ENCODE measurements around the gene GOSR2.

Gene GOSR2

GRCh38 chr17:46886310-46886663, 36.7 kb upstream of the GOSR2 start:
- Mint-ChIP-seq H3K27ac (no peak overlapping the region), H3K36me3 (ENCODE audit: low read depth) (no peaks in the 10 kb centered on the region), H3K9me3 (no peaks in the 10 kb centered on the region), H3K27me3 (peaks cover 5% of the 10 kb centered on the region), H3K4me3 (no peak overlapping the region), H3K4me1 (no peaks in the 10 kb centered on the region)
- no peak for DNase-seq
- no peak for ATAC-seq

GRCh38 chr17:46887717-46888116, 35.2 kb upstream of the GOSR2 start:
- Mint-ChIP-seq H3K27me3 (peaks cover 12% of the 10 kb centered on the region), H3K4me1 (no peaks in the 10 kb centered on the region), H3K27ac (no peak overlapping the region), H3K36me3 (ENCODE audit: low read depth) (no peaks in the 10 kb centered on the region), H3K4me3 (no peak overlapping the region), H3K9me3 (no peaks in the 10 kb centered on the region)
- no peak for DNase-seq
- ATAC-seq, result no peak

- no peaks in the 10 kb centered on the region for H3K36me3 Mint-ChIP-seq (ENCODE audit: low read depth)
- no peaks in the 10 kb centered on the region for H3K4me1 Mint-ChIP-seq
- ATAC-seq, result no peak
- H3K27ac Mint-ChIP-seq, result no peak overlapping the region
- no peak overlapping the region for H3K4me3 Mint-ChIP-seq
- peaks cover 12% of the 10 kb centered on the region for H3K27me3 Mint-ChIP-seq
- H3K9me3 Mint-ChIP-seq, result no peaks in the 10 kb centered on the region
- no peak for DNase-seq
Measured at GRCh38 chr17:46888727-46889126, 34.2 kb upstream of the GOSR2 start.

- ATAC-seq, result no peak
- H3K27me3 Mint-ChIP-seq, result peaks cover 12% of the 10 kb centered on the region
- H3K36me3 Mint-ChIP-seq (ENCODE audit: low read depth), result no peaks in the 10 kb centered on the region
- no peaks in the 10 kb centered on the region for H3K9me3 Mint-ChIP-seq
- H3K4me3 Mint-ChIP-seq, result no peak overlapping the region
- DNase-seq, result no peak
- H3K4me1 Mint-ChIP-seq, result no peaks in the 10 kb centered on the region
- no peak overlapping the region for H3K27ac Mint-ChIP-seq
Measured at GRCh38 chr17:46889519-46889918, 33.4 kb upstream of the GOSR2 start.

- Mint-ChIP-seq H3K27me3 (peaks cover 12% of the 10 kb centered on the region), H3K27ac (no peak overlapping the region), H3K9me3 (no peaks in the 10 kb centered on the region), H3K4me1 (no peaks in the 10 kb centered on the region), H3K4me3 (no peak overlapping the region), H3K36me3 (ENCODE audit: low read depth) (no peaks in the 10 kb centered on the region)
- ATAC-seq (no peak), DNase-seq (no peak)
Measured at GRCh38 chr17:46889992-46890564, 32.9 kb upstream of the GOSR2 start.

- Mint-ChIP-seq H3K27me3 (peaks cover 12% of the 10 kb centered on the region), H3K4me3 (no peak overlapping the region), H3K4me1 (no peaks in the 10 kb centered on the region), H3K36me3 (ENCODE audit: low read depth) (no peaks in the 10 kb centered on the region), H3K9me3 (no peaks in the 10 kb centered on the region), H3K27ac (no peak overlapping the region)
- DNase-seq (no peak), ATAC-seq (no peak)
Measured at GRCh38 chr17:46890638-46891037, 32.3 kb upstream of the GOSR2 start.

- Mint-ChIP-seq H3K27ac (no peak overlapping the region), H3K36me3 (ENCODE audit: low read depth) (no peaks in the 10 kb centered on the region), H3K27me3 (peaks cover 10% of the 10 kb centered on the region), H3K4me1 (no peaks in the 10 kb centered on the region), H3K4me3 (no peak overlapping the region), H3K9me3 (no peaks in the 10 kb centered on the region)
- no peak for DNase-seq
- no peak for ATAC-seq
Measured at GRCh38 chr17:46892192-46892703, 30.7 kb upstream of the GOSR2 start.

GRCh38 chr17:46894024-46894423, 28.9 kb upstream of the GOSR2 start:
- H3K9me3 Mint-ChIP-seq, result peaks cover 3% of the 10 kb centered on the region
- H3K4me3 Mint-ChIP-seq, result no peak overlapping the region
- no peak for DNase-seq
- no peaks in the 10 kb centered on the region for H3K4me1 Mint-ChIP-seq
- peaks cover 10% of the 10 kb centered on the region for H3K27me3 Mint-ChIP-seq
- H3K36me3 Mint-ChIP-seq (ENCODE audit: low read depth), result no peaks in the 10 kb centered on the region
- H3K27ac Mint-ChIP-seq, result no peak overlapping the region
- no peak for ATAC-seq

- peaks cover 10% of the 10 kb centered on the region for H3K27me3 Mint-ChIP-seq
- no peak overlapping the region for H3K4me3 Mint-ChIP-seq
- no peak for DNase-seq
- H3K27ac Mint-ChIP-seq, result no peak overlapping the region
- no peaks in the 10 kb centered on the region for H3K4me1 Mint-ChIP-seq
- peaks cover 3% of the 10 kb centered on the region for H3K9me3 Mint-ChIP-seq
- no peak for ATAC-seq
- no peaks in the 10 kb centered on the region for H3K36me3 Mint-ChIP-seq (ENCODE audit: low read depth)
Measured at GRCh38 chr17:46894476-46895151, 28.3 kb upstream of the GOSR2 start.

- H3K36me3 Mint-ChIP-seq (ENCODE audit: low read depth), result no peaks in the 10 kb centered on the region
- peaks cover 10% of the 10 kb centered on the region for H3K27me3 Mint-ChIP-seq
- H3K9me3 Mint-ChIP-seq, result peaks cover 3% of the 10 kb centered on the region
- DNase-seq (no peak), ATAC-seq (no peak)
- no peak overlapping the region for H3K27ac Mint-ChIP-seq
- no peaks in the 10 kb centered on the region for H3K4me1 Mint-ChIP-seq
- no peak overlapping the region for H3K4me3 Mint-ChIP-seq
Measured at GRCh38 chr17:46895171-46895570, 27.8 kb upstream of the GOSR2 start.

GRCh38 chr17:46896991-46897390, 26.0 kb upstream of the GOSR2 start:
- H3K27ac Mint-ChIP-seq, result no peak overlapping the region
- H3K27me3 Mint-ChIP-seq, result peaks cover 7% of the 10 kb centered on the region
- no peak overlapping the region for H3K4me3 Mint-ChIP-seq
- H3K9me3 Mint-ChIP-seq, result peaks cover 3% of the 10 kb centered on the region
- H3K4me1 Mint-ChIP-seq, result no peaks in the 10 kb centered on the region
- no peaks in the 10 kb centered on the region for H3K36me3 Mint-ChIP-seq (ENCODE audit: low read depth)
- DNase-seq (no peak), ATAC-seq (no peak)

- ATAC-seq, result no peak
- Mint-ChIP-seq H3K36me3 (ENCODE audit: low read depth) (no peaks in the 10 kb centered on the region), H3K4me3 (no peak overlapping the region), H3K4me1 (no peaks in the 10 kb centered on the region), H3K27me3 (peaks cover 4% of the 10 kb centered on the region), H3K9me3 (peaks cover 3% of the 10 kb centered on the region), H3K27ac (no peak overlapping the region)
- DNase-seq, result no peak
Measured at GRCh38 chr17:46898364-46898763, 24.6 kb upstream of the GOSR2 start.

GRCh38 chr17:46898860-46899259, 24.1 kb upstream of the GOSR2 start:
- H3K36me3 Mint-ChIP-seq (ENCODE audit: low read depth), result no peaks in the 10 kb centered on the region
- H3K9me3 Mint-ChIP-seq, result peaks cover 3% of the 10 kb centered on the region
- H3K4me1 Mint-ChIP-seq, result no peaks in the 10 kb centered on the region
- ATAC-seq (no peak), DNase-seq (no peak)
- peaks cover 4% of the 10 kb centered on the region for H3K27me3 Mint-ChIP-seq
- no peak overlapping the region for H3K4me3 Mint-ChIP-seq
- H3K27ac Mint-ChIP-seq, result no peak overlapping the region

GRCh38 chr17:46901291-46901690, 21.7 kb upstream of the GOSR2 start:
- Mint-ChIP-seq H3K36me3 (ENCODE audit: low read depth) (no peaks in the 10 kb centered on the region), H3K9me3 (peaks cover 3% of the 10 kb centered on the region), H3K4me1 (peaks cover 3% of the 10 kb centered on the region), H3K27ac (no peak overlapping the region), H3K4me3 (no peak overlapping the region), H3K27me3 (peaks cover 9% of the 10 kb centered on the region)
- ATAC-seq (no peak), DNase-seq (no peak)

- H3K9me3 Mint-ChIP-seq, result no peaks in the 10 kb centered on the region
- DNase-seq (no peak), ATAC-seq (no peak)
- H3K36me3 Mint-ChIP-seq (ENCODE audit: low read depth), result no peaks in the 10 kb centered on the region
- H3K27me3 Mint-ChIP-seq, result peaks cover 9% of the 10 kb centered on the region
- peaks cover 3% of the 10 kb centered on the region for H3K4me1 Mint-ChIP-seq
- no peak overlapping the region for H3K4me3 Mint-ChIP-seq
- no peak overlapping the region for H3K27ac Mint-ChIP-seq
Measured at GRCh38 chr17:46903762-46904672, 18.9 kb upstream of the GOSR2 start.

Data from activated naive CD8-positive, alpha-beta T cell treated with anti-CD3 and anti-CD28 coated beads, Interleukin-2, amount 50 U/mL, for 24 hours (primary cell).